ENCODE data around the gene RTP5.

The RTP5 gene

GRCh38 chr2:241890524-241891235 lies 21.2 kb downstream of the RTP5 start:
- no peak for DNase-seq

- DNase-seq: no peak
Measured at GRCh38 chr2:241891315-241891987, 21.9 kb downstream of the RTP5 start.

GRCh38 chr2:241891988-241892298 lies 22.4 kb downstream of the RTP5 start:
- DNase-seq: no peak

- DNase-seq: no peak
Measured at GRCh38 chr2:241892299-241893137, 23.0 kb downstream of the RTP5 start.

- DNase-seq: no peak
Measured at GRCh38 chr2:241893265-241893664, 23.7 kb downstream of the RTP5 start.

GRCh38 chr2:241894056-241894641 lies 24.6 kb downstream of the RTP5 start:
- DNase-seq: no peak

- no peak for DNase-seq
Measured at GRCh38 chr2:241894681-241895426, 25.3 kb downstream of the RTP5 start.

GRCh38 chr2:241895427-241895711 lies 25.8 kb downstream of the RTP5 start:
- DNase-seq: no peak

GRCh38 chr2:241895712-241896641 lies 26.4 kb downstream of the RTP5 start:
- peak; percentile 16 for DNase-seq

- DNase-seq: no peak
Measured at GRCh38 chr2:241896746-241897201, 27.2 kb downstream of the RTP5 start.

GRCh38 chr2:241897231-241897916 lies 27.8 kb downstream of the RTP5 start:
- DNase-seq: no peak

- DNase-seq: no peak
Measured at GRCh38 chr2:241898463-241899270, 29.1 kb downstream of the RTP5 start.

GRCh38 chr2:241900251-241901017 lies 30.9 kb downstream of the RTP5 start:
- DNase-seq: no peak

GRCh38 chr2:241901018-241901380 lies 31.5 kb downstream of the RTP5 start:
- no peak for DNase-seq

GRCh38 chr2:241901500-241902351 lies 32.2 kb downstream of the RTP5 start:
- no peak for DNase-seq

GRCh38 chr2:241902357-241902991 lies 32.9 kb downstream of the RTP5 start:
- no peak for DNase-seq

- DNase-seq: no peak
Measured at GRCh38 chr2:241903121-241904010, 33.8 kb downstream of the RTP5 start.
